T-cell (primary cell): ENCODE data around the gene GGT7. TPM values are rescaled to one million over a fixed set of nuclear protein-coding genes. Genes with fewer than 3 reads are reported as not detected.

Experiments used
- ATAC-seq, 4 experiments: fragments of 200-7000 bp in 3 of 4; fragments of 150-1000 bp in 1 of 4; cut with Tn5 transposase; replicated peaks in 1 of 4; 1 replicate in 3 of 4; 2 replicates in 1 of 4; pipeline ENCODE4 v1.10.0; 2021; ENCODE audit warnings: moderate library complexity in 3 of 4, mild to moderate bottlenecking in 2 of 4, moderate number of reproducible peaks in 1 of 4
- CTCF ChIA-PET, 2 donors: fragments of 300-600 bp; sonication (Branson Sonifier 250); formaldehyde crosslinking; loops; one replicate each; lab custom pipeline; 2022; ENCODE audit warnings: antibody characterized with exemption in 2 of 2; lab: Charles Lee
- POLR2A ChIA-PET, 2 donors: fragments of 300-600 bp; sonication (Branson Sonifier 250); formaldehyde crosslinking; loops; one replicate each; lab custom pipeline; 2022; ENCODE audit warnings: antibody characterized with exemption in 2 of 2; lab: Charles Lee
- DNase-seq, 35 experiments: peaks; one replicate each; pipeline versions ENCODE4 v3.0.0 to v3.0.0-alpha.2; 2013 to 2023
- H3K27ac ChIP-seq: one replicate; pipeline ENCODE4 v1.5.1; 2013; ENCODE audit warnings: low read length
- H3K27me3 ChIP-seq, 2 experiments: replicated peaks in 1 of 2; 1 replicate in 1 of 2; 2 replicates in 1 of 2; pipeline versions ENCODE4 v1.6.1 to v1.7.0; 2013; ENCODE audit warnings: low read length in 1 of 2, mixed read lengths in 1 of 2; ENCODE audit not compliant: control insufficient read depth in 2 of 2, insufficient read depth in 2 of 2; ENCODE audit errors: extremely low read depth in 1 of 2
- H3K36me3 ChIP-seq, 2 donors: 1 replicate in 1 of 2; 2 replicates in 1 of 2; pipeline versions ENCODE4 v1.6.1 to v1.7.0; 2013; ENCODE audit warnings: low read length in 1 of 2; ENCODE audit not compliant: control insufficient read depth in 2 of 2, insufficient read depth in 1 of 2; ENCODE audit errors: extremely low read depth in 1 of 2
- H3K4me1 ChIP-seq, 2 experiments: 1 replicate in 1 of 2; 2 replicates in 1 of 2; pipeline versions ENCODE4 v1.6.1 to v1.7.0; 2013; ENCODE audit warnings: low read length in 2 of 2, mixed read lengths in 1 of 2; ENCODE audit not compliant: insufficient read depth in 2 of 2, control insufficient read depth in 1 of 2; ENCODE audit errors: extremely low read depth in 1 of 2
- H3K4me3 ChIP-seq, 2 donors: 1 replicate in 1 of 2; 2 replicates in 1 of 2; pipeline versions ENCODE4 v1.5.1 to v1.7.0; 2013; ENCODE audit warnings: mild to moderate bottlenecking in 2 of 2, low read length in 1 of 2, moderate library complexity in 1 of 2; ENCODE audit not compliant: control insufficient read depth in 1 of 2; ENCODE audit errors: extremely low read depth in 1 of 2
- H3K9me3 ChIP-seq: 2 replicates; pipeline ENCODE4 v1.7.0; 2013
- H3K27ac Mint-ChIP-seq, 2 donors: one replicate each; pipeline ENCODE4 v1.8.0; 2020 to 2021; ENCODE audit warnings: mild to moderate bottlenecking in 2 of 2, mixed read lengths in 2 of 2
- H3K27me3 Mint-ChIP-seq, 2 donors: one replicate each; pipeline ENCODE4 v1.8.0; 2021 to 2022; ENCODE audit warnings: mixed read lengths in 2 of 2
- H3K36me3 Mint-ChIP-seq: one replicate; pipeline ENCODE4 v1.8.0; 2021; ENCODE audit warnings: mixed read lengths
- H3K4me1 Mint-ChIP-seq, 3 donors: one replicate each; pipeline ENCODE4 v1.8.0; 2020 to 2022; ENCODE audit warnings: mixed read lengths in 3 of 3, mild to moderate bottlenecking in 1 of 3
- H3K4me3 Mint-ChIP-seq, 3 donors: one replicate each; pipeline ENCODE4 v1.8.0; 2020 to 2022; ENCODE audit warnings: mild to moderate bottlenecking in 3 of 3, mixed read lengths in 3 of 3, moderate library complexity in 3 of 3
- H3K9me3 Mint-ChIP-seq, 3 donors: one replicate each; pipeline ENCODE4 v1.8.0; 2020 to 2022; ENCODE audit warnings: mixed read lengths in 3 of 3
- WGBS: methylation state at CpG from one replicate; pipeline ENCODE4 v1.1.5; 2013; ENCODE audit warnings: missing lambda C conversion rate; ENCODE audit not compliant: insufficient coverage; 5-methylcytosine and 5-hydroxymethylcytosine counted together
- total RNA-seq, 35 experiments: library from RNA in 6 of 35; stranded (reverse) in 6 of 35; fragments of 120-200 nt in 1 of 35; gene quantifications; one replicate each; pipeline versions ENCODE4 v1.2.1 to v1.2.4 and lab custom pipeline; 2013 to 2026

The GGT7 gene
- total RNA-seq, 5 donors from 2014 or later (not counting 1 experiment from before 2014, with no cell fraction given): 31.5 to 47.0 (median 38.1) TPM

DNA sequence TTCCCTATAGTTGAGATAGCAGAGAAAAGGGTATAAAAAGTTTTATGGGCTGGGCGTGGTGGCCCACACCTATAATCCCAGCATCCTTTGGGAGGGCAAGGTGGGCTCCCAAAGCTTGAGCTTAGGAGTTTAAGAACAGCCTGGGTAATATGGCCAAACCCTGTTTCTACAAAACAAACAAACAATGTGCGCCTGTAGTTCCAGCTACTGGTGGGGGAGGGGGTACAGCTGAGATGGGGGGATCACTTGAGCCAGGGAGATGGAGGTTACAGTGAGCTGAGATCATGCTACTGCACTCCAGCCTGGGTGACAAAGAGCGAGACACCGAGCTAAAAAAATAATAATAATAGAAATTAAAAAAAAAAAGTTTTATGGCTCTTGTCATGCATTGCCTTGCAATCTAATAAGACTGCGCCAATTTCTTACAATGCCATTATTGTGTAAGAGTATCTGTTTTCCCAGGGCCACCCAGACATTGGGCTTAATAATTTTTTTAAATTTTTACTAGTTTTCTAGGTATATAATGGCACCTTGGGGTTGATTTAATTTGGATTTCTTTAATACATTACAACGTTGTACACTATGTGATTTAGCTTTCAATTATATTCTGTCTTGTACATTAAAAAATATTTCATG lies 7.7 kb upstream of the GGT7 start:
- H3K9me3 ChIP-seq: no peaks in the 10 kb centered on the region
- no peak for ATAC-seq
- no peak overlapping the region for H3K27ac ChIP-seq
- H3K27me3 Mint-ChIP-seq: no peaks in the 10 kb centered on the region
- peaks cover 3 to 11% of the 10 kb centered on the region in 2 donors for H3K36me3 ChIP-seq
- no peak for DNase-seq
- no CpG with 5 or more reads among the region's 6 CpGs for WGBS
- peaks cover 3 to 19% of the 10 kb centered on the region in 2 experiments for H3K4me1 ChIP-seq
- H3K9me3 Mint-ChIP-seq: no peaks in the 10 kb centered on the region
- no peak overlapping the region for H3K4me3 Mint-ChIP-seq
- ChIA-PET POLR2A (interaction anchor here in 1 of 2 donors (0.6 to 0.7 kb wide), 2 partner anchors 74 to 390 kb away, joined by 3 read pairs; no protein-coding TSS in a partner anchor), CTCF (interaction anchor here in 1 of 2 donors (0.7 kb wide), 1 partner anchor 582 kb away, joined by 7 read pairs; no protein-coding TSS in a partner anchor)
- peaks cover 18% of the 10 kb centered on the region for H3K36me3 Mint-ChIP-seq
- H3K27me3 ChIP-seq: peaks cover 0 to 5% of the 10 kb centered on the region in 2 experiments
- H3K4me3 ChIP-seq: no peak overlapping the region
- H3K27ac Mint-ChIP-seq: no peak overlapping the region
- peaks cover 20 to 27% (median 26%) of the 10 kb centered on the region in 3 donors for H3K4me1 Mint-ChIP-seq

GRCh38 chr20:34876406-34877282 lies 4.0 kb upstream of the GGT7 start, which contains the start of gene ACSS2:
ACSS2 (plus strand) TSS chr20:34876612; CDS start chr20:34876646, 34 bp downstream.
- H3K9me3 Mint-ChIP-seq: no peaks in the 10 kb centered on the region
- 3% methylated on average over 49 of the region's 63 CpGs for WGBS
- POLR2A ChIA-PET: interaction anchor here (1.0 to 1.1 kb wide), 2 partner anchors 51 to 218 kb away, joined by 7 read pairs; partner anchors contain the start of gene NCOA6 (in 1 of the 2)
- H3K9me3 ChIP-seq: no peaks in the 10 kb centered on the region
- H3K4me1 Mint-ChIP-seq: peaks cover 51 to 60% (median 59%) of the 10 kb centered on the region in 3 donors
- H3K27ac Mint-ChIP-seq: peak within 1 kb of the TSS; percentile 65 to 74
- H3K27me3 ChIP-seq: peaks cover 0 to 5% of the 10 kb centered on the region in 2 experiments
- ATAC-seq (peak; percentile 79 to 84 (median 80)), DNase-seq (peak in 32 of 35 experiments; percentile 75 to 97 (median 88))
- peaks cover 14 to 42% of the 10 kb centered on the region in 2 experiments for H3K4me1 ChIP-seq
- no peaks in the 10 kb centered on the region for H3K27me3 Mint-ChIP-seq
- H3K4me3 Mint-ChIP-seq: peak within 1 kb of the TSS; percentile 87 to 91 (median 89)
- H3K4me3 ChIP-seq: peak within 1 kb of the TSS; percentile 50 to 73
- H3K36me3 ChIP-seq: no peaks in the 10 kb centered on the region
- peak within 1 kb of the TSS; percentile 25 for H3K27ac ChIP-seq
- CTCF ChIA-PET: interaction anchor here (0.6 to 1.0 kb wide), 4 partner anchors 24 to 107 kb away, joined by 3 to 5 read pairs (median 4); no protein-coding TSS in a partner anchor
- no peaks in the 10 kb centered on the region for H3K36me3 Mint-ChIP-seq

DNA sequence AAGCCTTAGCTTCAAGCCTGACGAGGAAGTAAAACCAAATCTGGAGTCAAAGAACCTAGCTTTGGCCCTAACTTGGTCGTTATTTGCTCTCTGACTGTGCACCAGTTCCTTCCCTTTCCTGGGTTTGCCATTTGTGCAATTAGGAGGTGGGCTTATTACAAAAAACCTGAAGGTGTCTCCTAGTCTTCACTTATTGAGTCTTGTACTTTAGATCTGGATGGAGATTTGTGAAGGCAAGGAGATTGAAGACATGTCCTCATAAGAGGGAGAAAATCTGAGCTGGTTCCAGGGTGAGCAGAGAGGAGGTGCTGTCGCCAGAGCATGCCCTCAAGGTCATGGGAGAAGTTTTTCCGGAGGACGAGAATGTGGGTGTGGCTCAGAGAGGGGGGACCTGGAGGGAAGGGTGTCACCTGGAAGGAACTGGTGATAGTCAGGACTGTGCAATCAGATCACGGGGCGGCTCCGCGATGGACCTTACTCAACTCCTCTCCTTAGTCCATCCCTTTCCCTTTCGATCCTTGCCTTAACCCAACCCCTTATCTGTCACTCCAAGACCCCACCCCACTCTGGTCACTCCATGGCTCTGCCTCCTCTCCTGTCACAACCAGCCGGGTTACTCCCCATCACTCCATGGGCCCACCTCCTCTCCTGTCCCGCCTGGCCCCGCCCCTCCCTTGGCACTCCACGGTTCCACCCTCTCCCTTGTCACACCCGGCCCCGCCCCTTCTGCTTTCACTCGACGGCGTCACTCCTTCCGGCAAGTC lies 3.2 kb upstream of the GGT7 start:
- Mint-ChIP-seq H3K27ac (peak overlapping the region; percentile 53 to 60), H3K9me3 (no peaks in the 10 kb centered on the region), H3K4me3 (peak overlapping the region; percentile 87 to 91 (median 89)), H3K36me3 (no peaks in the 10 kb centered on the region), H3K27me3 (no peaks in the 10 kb centered on the region), H3K4me1 (peaks cover 59 to 68% (median 67%) of the 10 kb centered on the region in 3 donors)
- DNase-seq (peak in 3 of 35 experiments; percentile 78 to 82 (median 79)), ATAC-seq (peak in 2 of 4 experiments; percentile 1 to 78)
- WGBS: 9% methylated on average over 18 of the region's 20 CpGs
- Histone ChIP-seq H3K36me3 (no peaks in the 10 kb centered on the region), H3K27me3 (peaks cover 0 to 5% of the 10 kb centered on the region in 2 experiments), H3K9me3 (no peaks in the 10 kb centered on the region), H3K4me3 (peak overlapping the region; percentile 42 to 50), H3K27ac (peak overlapping the region; percentile 25), H3K4me1 (peaks cover 14 to 48% of the 10 kb centered on the region in 2 experiments)
- ChIA-PET CTCF (interaction anchor here (0.6 to 1.2 kb wide), 6 partner anchors 25 to 1419 kb away, joined by 3 to 8 read pairs (median 4); partner anchors contain the start of genes GSS (in 1 of the 2) and MYH7B (in 1 of the 2)), POLR2A (interaction anchor here (0.6 to 1.1 kb wide), 3 partner anchors 50 to 219 kb away, joined by 4 to 7 read pairs (median 7); partner anchors contain the start of gene NCOA6 (in 1 of the 2))

GRCh38 chr20:34874094-34874654 lies 1.5 kb upstream of the GGT7 start:
- peaks cover 14 to 48% of the 10 kb centered on the region in 2 experiments for H3K4me1 ChIP-seq
- H3K36me3 Mint-ChIP-seq: no peaks in the 10 kb centered on the region
- CTCF ChIA-PET: interaction anchor here in 1 of 2 donors (1.1 kb wide), 1 partner anchor 82 kb away, joined by 9 read pairs; the partner anchor contains the start of genes GSS and MYH7B

GRCh38 chr20:34873583-34874093 lies 982 bp upstream of the GGT7 start:
- Mint-ChIP-seq H3K27me3 (no peaks in the 10 kb centered on the region), H3K4me3 (peak overlapping the region; percentile 79 to 90 (median 89)), H3K9me3 (no peaks in the 10 kb centered on the region), H3K4me1 (peaks cover 72 to 78% (median 73%) of the 10 kb centered on the region in 3 donors), H3K27ac (peak overlapping the region; percentile 83 to 84), H3K36me3 (no peaks in the 10 kb centered on the region)
- H3K36me3 ChIP-seq: no peaks in the 10 kb centered on the region
- ATAC-seq: no peak
- POLR2A ChIA-PET: no interaction called here
- H3K27ac ChIP-seq: no peak overlapping the region
- no CpG with 5 or more reads among the region's 3 CpGs for WGBS
- DNase-seq: no peak
- H3K9me3 ChIP-seq: no peaks in the 10 kb centered on the region
- H3K4me1 ChIP-seq: peaks cover 14 to 48% of the 10 kb centered on the region in 2 experiments
- H3K27me3 ChIP-seq: peaks cover 0 to 5% of the 10 kb centered on the region in 2 experiments
- H3K4me3 ChIP-seq: no peak overlapping the region
- CTCF ChIA-PET: interaction anchor here (0.6 to 1.1 kb wide), 4 partner anchors 38 to 271 kb away, joined by 3 to 9 read pairs (median 6); partner anchors contain the start of genes GSS (in 1 of the 2) and MYH7B (in 1 of the 2)

More at GRCh38 chr20:34874094-34874654, 1.5 kb upstream of the GGT7 start:
- peak in 23 of 35 experiments; percentile 9 to 61 (median 23) for DNase-seq
- POLR2A ChIA-PET: no interaction called here
- H3K4me1 Mint-ChIP-seq: peaks cover 72 to 80% (median 75%) of the 10 kb centered on the region in 3 donors
- peaks cover 0 to 5% of the 10 kb centered on the region in 2 experiments for H3K27me3 ChIP-seq
- no peaks in the 10 kb centered on the region for H3K36me3 ChIP-seq
- no peaks in the 10 kb centered on the region for H3K9me3 ChIP-seq
- peak overlapping the region; percentile 79 to 91 (median 89) for H3K4me3 Mint-ChIP-seq
- no peak overlapping the region for H3K27ac ChIP-seq
- no peak for ATAC-seq
- no peaks in the 10 kb centered on the region for H3K27me3 Mint-ChIP-seq
- H3K9me3 Mint-ChIP-seq: no peaks in the 10 kb centered on the region
- 80% methylated on average over 1 of the region's 2 CpGs for WGBS
- H3K4me3 ChIP-seq: no peak overlapping the region
- peak overlapping the region; percentile 83 to 84 for H3K27ac Mint-ChIP-seq
